Pancreas (tissue), 10 donors: ENCODE data around the gene TGM2. TPM values are rescaled to one million over a fixed set of nuclear protein-coding genes. Genes with fewer than 3 reads are reported as not detected.

Experiments
- ATAC-seq, 4 donors: fragments of 200-7000 bp; cut with Tn5 transposase; one replicate each; pipeline versions ENCODE4 v1.8.0 to v1.9.1; 2020; ENCODE audit warnings: mild to moderate bottlenecking in 4 of 4, moderate library complexity in 4 of 4
- DNase-seq, 6 donors: peaks; one replicate each; pipeline ENCODE4 v3.0.0-alpha.2; 2020
- FAIRE-seq: peaks from 2 replicates; lab custom pipeline; 2012; peaks lifted over from hg19 to GRCh38; lab: Jason Lieb, UNC
- H3K27ac ChIP-seq, 4 donors: fragments of 200-600 bp; sonication (generic); 1 replicate in 3 of 4; 2 replicates in 1 of 4; pipeline versions ENCODE4 v1.5.0 to v1.8.0; 2020
- H3K27me3 ChIP-seq, 4 donors: fragments of 200-600 bp; one replicate each; pipeline ENCODE4 v1.8.0; 2021
- H3K36me3 ChIP-seq, 3 donors: fragments of 200-600 bp; sonication (generic) in 1 of 3; one replicate each; pipeline versions ENCODE4 v1.5.0 to v1.8.0; 2020 to 2021
- H3K4me1 ChIP-seq, 3 donors: fragments of 200-600 bp; one replicate each; pipeline ENCODE4 v1.8.0; 2021
- H3K4me3 ChIP-seq, 4 donors: fragments of 200-600 bp; sonication (generic) in 2 of 4; one replicate each; pipeline versions ENCODE4 v1.5.0 to v1.8.0; 2020 to 2021
- H3K9me3 ChIP-seq, 4 donors: fragments of 200-600 bp; one replicate each; pipeline ENCODE4 v1.8.0; 2021
- WGBS, 2 donors: extraction: QIAGEN DNeasy Blood & Tissue Kit; methylation state at CpG; one replicate each; pipeline ENCODE4 v1.1.7; 2013; 5-methylcytosine and 5-hydroxymethylcytosine counted together
- intact Hi-C, 3 donors: fragments of 100-400 bp; cut with DNase I; formaldehyde crosslinking; loops; one replicate each; pipeline versions ENCODE4 v1.11.1 to v1.14.2; 2022
- polyA plus RNA-seq, 2 donors: library from polyadenylated mRNA; stranded (reverse); fragments of 200-250 nt; gene quantifications; one replicate each; pipeline ENCODE4 v1.2.3, GENCODE V29; 2013
- total RNA-seq, 6 donors: library from RNA; stranded (reverse); fragmentation: NEBNext Ultra II Directional in 4 of 6; extraction: Animal tissue kit (Norgen Biotek cat#: 25700) in 4 of 6; gene quantifications; one replicate each; pipeline versions ENCODE4 v1.2.1 to v1.2.4, GENCODE V29; 2021 to 2023
- TF ChIP-seq, protein P1 (sequence below), 4 donors: fragments of 200-600 bp; sonication (generic) in 3 of 4; IDR thresholded peaks; one replicate each; pipeline versions ENCODE4 v1.5.0 to v1.8.0; 2021; ENCODE audit warnings: antibody characterized with exemption in 4 of 4
- donor health status: healthy with polysubstance abuse.
- donor health status: DM: no; HTN: no; CAD: no; lungs with moderate emphysema.
- donor health status: DM: no; HTN: no; CAD: no.
- donor health status: control.
- donor health status: control.
- donor health status: Bipolar disorder and iron deficiency.
- donor health status: DM: yes; HTN: yes; CAD: no.
- donor health status: DM: no; HTN: no; CAD: no.
- donor health status: DM: no; HTN: no; CAD: no.
- donor health status: DM: yes; HTN: yes; CAD: no.

Gene TGM2
- total and polyA plus RNA-seq, 8 donors, result 3.7 to 92.6 (median 10.8) TPM

DNA sequence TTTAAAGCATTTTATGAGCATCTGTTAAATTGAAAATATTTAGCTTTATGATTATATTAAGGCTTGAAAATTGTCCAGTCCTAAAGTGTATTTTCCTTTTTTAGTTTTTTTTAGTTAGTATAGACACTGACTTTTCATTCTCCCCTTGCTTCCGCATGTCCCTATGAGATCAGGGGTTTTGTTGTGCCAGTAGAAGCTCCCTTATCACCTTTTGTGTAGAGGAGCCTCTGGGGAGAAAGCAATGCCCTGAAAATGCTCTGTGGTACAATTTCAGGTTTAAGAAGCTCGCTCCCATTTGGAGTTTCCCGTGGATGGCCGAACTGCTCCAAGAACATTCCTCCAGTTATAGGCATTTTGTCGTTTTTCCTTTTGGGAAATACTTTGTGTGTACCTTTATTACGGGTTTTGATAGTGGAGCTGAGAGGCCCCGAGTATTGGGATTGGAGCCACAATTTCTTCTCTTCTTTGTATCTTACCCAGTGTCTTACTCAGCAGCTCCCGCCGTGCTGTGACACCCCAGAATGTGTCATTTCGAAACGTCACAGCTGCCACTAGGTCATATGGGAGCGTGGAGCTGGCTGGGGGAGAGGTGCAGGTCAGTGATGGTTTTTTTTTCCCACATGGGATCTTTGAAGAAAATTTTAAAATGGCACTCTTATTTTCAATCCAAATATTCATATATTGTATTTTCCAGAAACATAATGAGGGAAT lies 81.6 kb downstream of the TGM2 start:
- DNase-seq, result no peak
- H3K27me3 ChIP-seq, result no peaks in the 10 kb centered on the region
- H3K4me3 ChIP-seq, result no peak overlapping the region
- ATAC-seq, result no peak
- FAIRE-seq, result no peak
- intact Hi-C loops, result no loop called here
- peaks cover 0 to 20% (median 5%) of the 10 kb centered on the region in 3 donors for H3K36me3 ChIP-seq
- H3K4me1 ChIP-seq, result peaks cover 0 to 7% (median 0%) of the 10 kb centered on the region in 3 donors
- H3K27ac ChIP-seq, result no peak overlapping the region
- TF ChIP-seq, protein P1, sequence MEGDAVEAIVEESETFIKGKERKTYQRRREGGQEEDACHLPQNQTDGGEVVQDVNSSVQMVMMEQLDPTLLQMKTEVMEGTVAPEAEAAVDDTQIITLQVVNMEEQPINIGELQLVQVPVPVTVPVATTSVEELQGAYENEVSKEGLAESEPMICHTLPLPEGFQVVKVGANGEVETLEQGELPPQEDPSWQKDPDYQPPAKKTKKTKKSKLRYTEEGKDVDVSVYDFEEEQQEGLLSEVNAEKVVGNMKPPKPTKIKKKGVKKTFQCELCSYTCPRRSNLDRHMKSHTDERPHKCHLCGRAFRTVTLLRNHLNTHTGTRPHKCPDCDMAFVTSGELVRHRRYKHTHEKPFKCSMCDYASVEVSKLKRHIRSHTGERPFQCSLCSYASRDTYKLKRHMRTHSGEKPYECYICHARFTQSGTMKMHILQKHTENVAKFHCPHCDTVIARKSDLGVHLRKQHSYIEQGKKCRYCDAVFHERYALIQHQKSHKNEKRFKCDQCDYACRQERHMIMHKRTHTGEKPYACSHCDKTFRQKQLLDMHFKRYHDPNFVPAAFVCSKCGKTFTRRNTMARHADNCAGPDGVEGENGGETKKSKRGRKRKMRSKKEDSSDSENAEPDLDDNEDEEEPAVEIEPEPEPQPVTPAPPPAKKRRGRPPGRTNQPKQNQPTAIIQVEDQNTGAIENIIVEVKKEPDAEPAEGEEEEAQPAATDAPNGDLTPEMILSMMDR (IDR thresholded peaks at IDR 0.05), result no peak
- no peaks in the 10 kb centered on the region for H3K9me3 ChIP-seq
- 85 to 88% methylated on average over 12 of the region's 12 CpGs for WGBS, 2 donors

DNA sequence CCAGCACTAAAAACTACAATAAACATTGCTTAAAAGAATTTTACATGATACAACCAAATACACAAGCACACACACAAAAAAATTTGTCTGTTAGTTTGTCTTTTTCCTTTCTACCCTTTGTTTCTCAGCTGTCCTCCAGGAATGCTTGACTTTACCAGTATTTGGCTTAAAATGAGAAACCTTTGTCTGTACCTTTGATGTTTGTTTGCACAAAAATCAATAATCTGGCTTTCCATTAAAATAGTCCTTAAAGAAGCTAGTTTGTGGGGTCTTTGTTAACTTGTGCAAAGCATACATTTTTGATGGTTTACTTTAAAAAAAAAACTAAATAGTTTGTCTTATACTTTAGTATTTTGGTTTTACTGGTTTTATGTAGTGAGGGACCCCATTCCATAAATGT lies 82.2 kb downstream of the TGM2 start:
- FAIRE-seq (no peak), ATAC-seq (no peak), DNase-seq (no peak)
- H3K4me1 ChIP-seq, result peaks cover 0 to 7% (median 0%) of the 10 kb centered on the region in 3 donors
- TF ChIP-seq, protein P1 (IDR thresholded peaks at IDR 0.05), result no peak
- H3K27me3 ChIP-seq, result no peaks in the 10 kb centered on the region
- intact Hi-C loops, result no loop called here
- no peak overlapping the region for H3K27ac ChIP-seq
- no peak overlapping the region for H3K4me3 ChIP-seq
- H3K9me3 ChIP-seq, result no peaks in the 10 kb centered on the region
- peaks cover 0 to 17% (median 7%) of the 10 kb centered on the region in 3 donors for H3K36me3 ChIP-seq

DNA sequence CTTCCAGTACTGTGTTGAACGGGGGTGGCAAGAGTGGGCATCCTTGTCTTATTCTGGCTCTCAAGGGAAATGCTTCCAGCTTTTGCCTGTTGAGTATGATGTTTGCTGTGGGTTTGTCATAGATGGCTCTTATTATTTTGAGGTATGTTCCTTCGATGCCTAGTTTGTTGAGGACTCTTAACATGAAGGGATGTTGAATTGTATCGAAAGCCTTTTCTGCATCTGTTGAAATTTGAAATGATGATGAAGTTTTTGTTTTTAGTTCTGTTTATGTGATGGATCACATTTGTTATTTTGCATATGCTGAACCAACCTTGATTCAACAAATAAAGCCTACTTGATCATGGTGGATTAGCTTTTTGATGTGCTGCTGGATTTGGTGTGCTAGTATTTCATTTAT lies 83.5 kb downstream of the TGM2 start:
- Histone ChIP-seq H3K4me1 (peaks cover 0 to 7% (median 0%) of the 10 kb centered on the region in 3 donors), H3K4me3 (no peak overlapping the region), H3K27ac (no peak overlapping the region), H3K27me3 (no peaks in the 10 kb centered on the region), H3K36me3 (peaks cover 0 to 8% (median 4%) of the 10 kb centered on the region in 3 donors), H3K9me3 (no peaks in the 10 kb centered on the region)
- ATAC-seq, result no peak
- TF ChIP-seq, protein P1 (IDR thresholded peaks at IDR 0.05), result no peak
- DNase-seq, result no peak
- intact Hi-C loops, result no loop called here
- FAIRE-seq, result no peak
- WGBS, 2 donors, result 94 to 95% methylated on average over 3 of the region's 3 CpGs

DNA sequence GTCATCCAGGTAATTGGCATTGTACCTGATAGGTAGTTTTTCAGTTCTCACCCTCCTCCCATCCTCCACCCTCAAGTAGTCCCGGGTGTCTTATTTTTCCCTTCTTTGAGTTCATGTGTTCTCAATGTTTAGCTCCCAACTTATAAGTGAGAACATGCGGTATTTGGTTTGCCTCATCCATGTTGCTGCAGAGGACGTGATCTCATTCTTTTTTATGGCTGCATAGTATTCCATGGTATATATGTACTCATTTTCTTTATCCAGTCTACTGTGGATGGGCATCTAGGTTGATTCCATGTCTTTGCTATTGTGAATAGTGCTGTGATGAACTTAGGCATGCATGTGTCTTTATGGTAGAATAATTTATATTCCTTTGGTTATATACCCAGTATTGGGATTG lies 85.7 kb downstream of the TGM2 start:
- intact Hi-C loops, result loop anchor here in 1 of 3 donors (5.0 kb wide), 1 partner anchor 83 kb away; no protein-coding TSS in a partner anchor
- Histone ChIP-seq H3K4me3 (no peak overlapping the region), H3K9me3 (no peaks in the 10 kb centered on the region), H3K27me3 (no peaks in the 10 kb centered on the region), H3K27ac (no peak overlapping the region), H3K4me1 (peaks cover 3 to 14% (median 10%) of the 10 kb centered on the region in 3 donors), H3K36me3 (peaks cover 0 to 8% (median 0%) of the 10 kb centered on the region in 3 donors)
- DNase-seq, result no peak
- WGBS, 2 donors, result 97 to 100% methylated on average over 3 of the region's 3 CpGs
- FAIRE-seq, result no peak
- ATAC-seq, result no peak
- TF ChIP-seq, protein P1 (IDR thresholded peaks at IDR 0.05), result no peak

DNA sequence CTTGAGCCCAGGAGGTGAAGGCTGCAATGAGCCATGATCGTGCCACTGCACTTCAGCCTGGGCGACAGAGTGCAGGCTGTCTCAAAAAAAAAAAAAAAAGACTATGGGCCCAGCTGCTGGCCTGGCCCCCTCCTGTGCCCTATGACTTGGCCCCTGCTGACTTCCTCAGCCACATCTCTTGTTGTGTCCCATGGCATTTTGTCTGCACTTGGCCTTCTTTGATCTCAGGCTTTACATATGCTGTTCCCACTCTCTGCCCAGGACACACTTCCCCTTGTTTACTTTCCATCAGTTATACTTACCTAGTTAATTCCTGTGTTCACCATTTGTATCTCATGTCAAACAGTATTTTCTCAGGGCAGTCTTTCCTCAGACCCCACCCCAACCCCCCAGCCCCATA lies 87.0 kb downstream of the TGM2 start:
- FAIRE-seq (no peak), DNase-seq (no peak), ATAC-seq (no peak)
- peaks cover 0 to 8% (median 0%) of the 10 kb centered on the region in 3 donors for H3K36me3 ChIP-seq
- H3K4me1 ChIP-seq, result peaks cover 3 to 14% (median 10%) of the 10 kb centered on the region in 3 donors
- H3K4me3 ChIP-seq, result no peak overlapping the region
- no peak overlapping the region for H3K27ac ChIP-seq
- intact Hi-C loops, result loop anchor here in 1 of 3 donors (5.0 kb wide), 1 partner anchor 84 kb away; no protein-coding TSS in a partner anchor
- WGBS, 2 donors, result 91 to 96% methylated on average over 2 of the region's 2 CpGs
- TF ChIP-seq, protein P1 (IDR thresholded peaks at IDR 0.05), result no peak
- no peaks in the 10 kb centered on the region for H3K27me3 ChIP-seq
- no peaks in the 10 kb centered on the region for H3K9me3 ChIP-seq
